Common myeloid progenitor, CD34-positive (primary cell): ENCODE measurements around the gene C11orf91.
"Not testable (repeated sequence)": the region's sequence is repeated elsewhere in the genome, so short reads cannot be mapped to it uniquely, and the experiment has no call there.

Experiments
- CTCF ChIA-PET: fragments of 350-600 bp; sonication (Branson Sonifier 250); formaldehyde crosslinking; loops from one replicate; lab custom pipeline; 2021; ENCODE audit warnings: antibody characterized with exemption; lab: Charles Lee
- POLR2A ChIA-PET: fragments of 350-600 bp; sonication (Branson Sonifier 250); formaldehyde crosslinking; loops from one replicate; lab custom pipeline; 2021; ENCODE audit warnings: antibody characterized with exemption; lab: Charles Lee
- DNase-seq, 3 donors: peaks; one replicate each; pipeline versions ENCODE4 v3.0.0 to v3.0.0-alpha.2; 2013
- H3K27ac ChIP-seq, 2 experiments: 1 replicate in 1 of 2; 2 replicates in 1 of 2; pipeline ENCODE4 v1.7.0; 2013; ENCODE audit warnings: inconsistent platforms in 2 of 2, low read length in 2 of 2, mild to moderate bottlenecking in 2 of 2, low read depth in 1 of 2, moderate library complexity in 1 of 2; ENCODE audit not compliant: severe bottlenecking in 2 of 2, insufficient read depth in 1 of 2, poor library complexity in 1 of 2
- H3K27me3 ChIP-seq, 5 experiments: replicated peaks in 2 of 5; 1 replicate in 3 of 5; 2 replicates in 2 of 5; pipeline versions ENCODE4 v1.6.1 to v1.7.0; 2013; ENCODE audit warnings: low read length in 4 of 5, mild to moderate bottlenecking in 2 of 5, moderate library complexity in 2 of 5, inconsistent platforms in 1 of 5; ENCODE audit not compliant: insufficient read depth in 5 of 5, control insufficient read depth in 4 of 5
- H3K36me3 ChIP-seq, 4 experiments: 1 replicate in 2 of 4; 2 replicates in 2 of 4; pipeline versions ENCODE4 v1.6.1 to v1.7.0; 2013; ENCODE audit warnings: low read length in 3 of 4, control low read depth in 1 of 4, mild to moderate bottlenecking in 1 of 4; ENCODE audit not compliant: control insufficient read depth in 4 of 4, insufficient read depth in 4 of 4
- H3K4me1 ChIP-seq, 4 experiments: 1 replicate in 3 of 4; 2 replicates in 1 of 4; pipeline versions ENCODE4 v1.6.1 to v1.7.1; 2013; ENCODE audit warnings: low read length in 3 of 4, mild to moderate bottlenecking in 3 of 4, control low read depth in 1 of 4, inconsistent platforms in 1 of 4, moderate library complexity in 1 of 4; ENCODE audit not compliant: control insufficient read depth in 4 of 4, insufficient read depth in 4 of 4; ENCODE audit errors: control extremely low read depth in 1 of 4
- H3K4me3 ChIP-seq, 7 experiments: 1 replicate in 4 of 7; 2 replicates in 3 of 7; pipeline versions ENCODE4 v1.5.1 to v1.7.0; 2013; ENCODE audit warnings: mild to moderate bottlenecking in 7 of 7, low read length in 6 of 7, moderate library complexity in 6 of 7, inconsistent platforms in 2 of 7, low read depth in 2 of 7, control low read depth in 1 of 7; ENCODE audit not compliant: insufficient read depth in 4 of 7, control insufficient read depth in 1 of 7; ENCODE audit errors: extremely low read depth in 1 of 7
- H3K9me3 ChIP-seq, 5 experiments: 1 replicate in 4 of 5; 2 replicates in 1 of 5; pipeline versions ENCODE4 v1.6.1 to v1.7.1; 2013; ENCODE audit warnings: low read length in 4 of 5, mild to moderate bottlenecking in 2 of 5, inconsistent platforms in 1 of 5, low read depth in 1 of 5, moderate library complexity in 1 of 5; ENCODE audit not compliant: control insufficient read depth in 4 of 5, insufficient read depth in 2 of 5; ENCODE audit errors: control extremely low read depth in 1 of 5
- WGBS: methylation state at CpG from one replicate; pipeline ENCODE4 v1.1.5; 2013; ENCODE audit not compliant: insufficient coverage; 5-methylcytosine and 5-hydroxymethylcytosine counted together

Gene C11orf91

DNA sequence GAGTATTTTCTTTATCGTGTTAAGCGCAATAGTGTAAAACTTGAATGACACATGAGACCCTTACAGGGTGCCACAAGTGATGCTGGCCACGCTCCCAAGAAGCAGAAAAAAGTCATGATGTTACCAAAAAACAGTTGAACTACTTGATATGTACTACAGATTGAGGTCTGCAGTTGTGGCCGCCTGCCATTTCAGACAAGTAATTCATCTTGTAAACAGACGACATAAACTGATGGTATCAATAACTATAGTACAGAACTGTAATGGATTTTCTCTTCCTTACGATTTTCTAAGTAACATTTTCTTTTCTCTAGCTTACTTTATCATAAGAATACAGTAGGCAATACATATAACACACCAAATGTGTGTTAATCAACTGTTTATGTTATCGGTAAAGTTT, 30.1 kb upstream of the C11orf91 start:
- Histone ChIP-seq H3K36me3 (peaks cover 0 to 10% (median 1%) of the 10 kb centered on the region in 4 experiments), H3K4me3 (no peak overlapping the region), H3K4me1 (peaks cover 7 to 44% (median 30%) of the 10 kb centered on the region in 4 experiments), H3K9me3 (no peaks in the 10 kb centered on the region), H3K27ac (no peak overlapping the region), H3K27me3 (no peaks in the 10 kb centered on the region)
- CTCF ChIA-PET = interaction anchor here (1.2 kb wide), 1 partner anchor 12 kb away, joined by 6 read pairs; no protein-coding TSS in a partner anchor
- 100% methylated on average over 1 of the region's 7 CpGs for WGBS
- DNase-seq = no peak
- POLR2A ChIA-PET = no interaction called here

DNA sequence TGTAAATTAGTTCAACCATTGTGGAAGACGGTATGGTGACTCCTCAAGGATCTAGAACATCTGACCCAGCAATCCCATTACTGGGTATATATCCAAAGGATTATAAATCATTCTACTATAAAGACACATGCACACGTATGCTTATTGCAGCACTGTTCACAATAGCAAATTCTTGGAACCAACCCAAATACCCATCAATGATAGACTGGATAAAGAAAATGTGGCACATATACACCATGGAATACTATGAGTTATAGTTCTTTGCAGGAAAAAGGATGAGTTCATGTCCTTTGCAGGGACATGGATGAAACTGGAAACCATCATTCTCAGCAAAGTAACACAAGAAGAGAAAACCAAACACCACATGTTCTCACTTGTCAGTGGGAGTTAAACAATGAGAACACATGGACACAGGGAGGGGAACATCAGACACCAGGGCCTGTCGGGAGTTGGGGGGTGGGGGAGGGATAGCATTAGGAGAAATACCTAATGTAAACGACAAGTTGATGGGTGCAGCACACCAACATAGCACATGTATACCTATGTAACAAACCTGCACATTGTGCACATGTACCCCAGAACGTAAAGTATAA, 28.5 kb upstream of the C11orf91 start:
- POLR2A ChIA-PET, H3K36me3 ChIP-seq, DNase-seq, H3K4me3 ChIP-seq, H3K9me3 ChIP-seq, CTCF ChIA-PET, H3K27me3 ChIP-seq, H3K27ac ChIP-seq: not testable (repeated sequence)
- 83% methylated on average over 1 of the region's 5 CpGs for WGBS
- H3K4me1 ChIP-seq = peaks cover 8 to 46% (median 28%) of the 10 kb centered on the region in 4 experiments

DNA sequence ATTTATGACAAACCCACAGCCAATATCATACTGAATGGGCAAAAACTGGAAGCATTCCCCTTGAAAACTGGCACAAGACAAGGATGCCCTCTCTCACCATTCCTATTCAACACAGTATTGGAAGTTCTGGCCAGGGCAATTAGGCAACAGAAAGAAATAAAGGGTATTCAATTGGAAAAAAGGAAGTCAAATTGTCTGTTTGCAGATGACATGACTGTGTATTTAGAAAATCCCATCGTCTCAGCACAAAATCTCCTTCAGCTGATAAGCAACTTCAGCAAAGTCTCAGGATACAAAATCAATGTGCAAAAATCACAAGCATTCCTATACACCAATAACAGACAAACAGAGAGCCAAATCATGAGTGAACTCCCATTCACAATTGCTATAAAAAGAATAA, 26.9 kb upstream of the C11orf91 start:
- H3K9me3 ChIP-seq, POLR2A ChIA-PET, H3K4me3 ChIP-seq, H3K36me3 ChIP-seq, H3K27me3 ChIP-seq, DNase-seq, H3K27ac ChIP-seq: not testable (repeated sequence)
- CTCF ChIA-PET = interaction anchor here (1.7 to 2.0 kb wide), 2 partner anchors 11 to 15 kb away, joined by 3 to 6 read pairs; no protein-coding TSS in a partner anchor
- no CpG with 5 or more reads among the region's 1 CpG for WGBS
- H3K4me1 ChIP-seq = peaks cover 6 to 49% (median 36%) of the 10 kb centered on the region in 4 experiments

DNA sequence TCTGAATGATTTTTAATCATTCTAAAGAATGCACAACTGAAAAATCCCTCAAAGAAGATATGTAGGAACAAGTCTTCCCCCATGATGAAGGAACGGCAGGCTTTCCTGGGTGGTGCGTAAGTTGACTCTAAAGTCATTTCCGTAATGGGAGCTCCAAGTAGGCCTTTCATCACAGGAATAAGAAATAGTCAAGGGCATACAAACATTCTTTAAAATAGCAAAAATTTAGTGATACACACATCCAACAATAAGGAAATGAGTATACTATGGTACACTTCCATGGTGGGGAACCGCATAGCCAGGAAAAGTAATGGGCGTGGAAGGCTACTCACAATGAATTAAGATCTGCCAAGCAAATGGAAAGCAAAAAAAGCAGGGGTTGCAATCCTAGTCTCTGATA, 24.9 kb upstream of the C11orf91 start:
- POLR2A ChIA-PET = no interaction called here

DNA sequence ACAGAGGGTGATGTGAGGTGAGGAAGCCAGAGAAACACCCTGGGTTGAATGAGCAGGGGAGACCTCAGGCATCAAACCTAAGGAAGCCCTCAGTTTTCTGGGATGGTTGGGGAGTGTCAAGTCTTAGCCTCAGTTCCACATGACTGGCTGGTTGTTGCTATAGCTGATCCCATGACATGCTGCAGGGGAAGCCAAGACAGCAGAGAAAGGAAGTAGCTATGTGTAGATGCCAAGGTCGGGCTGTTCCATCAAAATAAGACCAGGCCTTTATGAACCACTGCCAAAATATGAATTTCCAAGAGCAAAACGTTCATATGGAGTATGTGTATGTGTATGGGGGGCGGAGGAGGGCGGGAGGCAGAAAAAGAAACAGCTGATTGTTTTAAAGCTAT, 24.0 kb upstream of the C11orf91 start:
- peak in 2 of 3 donors; percentile 20 to 58 for DNase-seq
- H3K9me3 ChIP-seq = no peaks in the 10 kb centered on the region
- peaks cover 5 to 48% (median 31%) of the 10 kb centered on the region in 4 experiments for H3K4me1 ChIP-seq
- H3K4me3 ChIP-seq = no peak overlapping the region
- POLR2A ChIA-PET = interaction anchor here (2.3 kb wide), 1 partner anchor 9 kb away, joined by 6 read pairs; no protein-coding TSS in a partner anchor
- CTCF ChIA-PET = interaction anchor here (0.9 to 12.6 kb wide), 5 partner anchors 9 to 206 kb away, joined by 3 to 142 read pairs (median 14); partner anchors contain the start of gene CD59
- no peaks in the 10 kb centered on the region for H3K27me3 ChIP-seq
- peaks cover 2 to 22% (median 17%) of the 10 kb centered on the region in 4 experiments for H3K36me3 ChIP-seq
- 0% methylated on average over 1 of the region's 4 CpGs for WGBS
- peak overlapping the region in 1 of 2 experiments; percentile 28 for H3K27ac ChIP-seq

More for the DNA sequence above, 24.9 kb upstream of the C11orf91 start:
- WGBS = 62% methylated on average over 3 of the region's 5 CpGs
- no peak overlapping the region for H3K4me3 ChIP-seq
- peaks cover 0 to 16% (median 14%) of the 10 kb centered on the region in 4 experiments for H3K36me3 ChIP-seq
- no peaks in the 10 kb centered on the region for H3K27me3 ChIP-seq
- DNase-seq = no peak
- CTCF ChIA-PET = interaction anchor here (2.7 to 12.6 kb wide), 2 partner anchors 10 to 17 kb away, joined by 14 to 142 read pairs; partner anchors contain the start of gene CD59
- peaks cover 5 to 48% (median 31%) of the 10 kb centered on the region in 4 experiments for H3K4me1 ChIP-seq
- no peak overlapping the region for H3K27ac ChIP-seq
- H3K9me3 ChIP-seq = no peaks in the 10 kb centered on the region

DNA sequence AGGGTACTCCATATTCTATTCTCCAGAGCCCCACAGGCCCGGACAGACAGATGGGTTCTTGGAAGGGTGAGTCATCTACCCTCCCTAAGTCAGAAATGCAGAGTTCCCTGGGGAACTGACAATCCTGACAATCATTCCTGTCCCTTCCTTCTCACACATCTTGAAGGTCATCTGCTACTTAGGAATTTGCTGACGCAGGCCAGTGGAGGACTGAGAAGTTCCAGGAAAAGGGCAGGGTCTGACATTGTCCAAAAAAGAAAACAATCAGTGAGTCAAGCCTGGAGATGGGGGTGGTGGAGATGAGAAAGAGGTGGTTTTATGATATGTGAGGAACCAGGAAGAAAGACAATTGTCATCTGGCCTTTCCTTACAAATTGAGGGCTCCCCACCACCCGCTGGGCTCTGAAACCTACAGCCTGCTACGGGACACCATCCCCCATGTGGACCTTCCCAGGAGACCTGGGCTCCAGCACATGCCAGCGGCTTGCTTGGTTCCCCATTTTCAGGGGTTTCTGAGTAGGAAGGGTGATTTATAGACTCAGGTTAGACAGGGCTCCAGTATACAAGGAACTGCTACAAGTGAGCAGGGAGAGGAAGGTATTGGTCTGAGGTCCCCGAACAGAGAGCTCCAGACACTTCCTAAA, 22.7 kb upstream of the C11orf91 start:
- Histone ChIP-seq H3K4me3 (peak overlapping the region in 4 of 7 experiments; percentile 1 to 41 (median 18)), H3K36me3 (peaks cover 2 to 25% (median 22%) of the 10 kb centered on the region in 4 experiments), H3K27me3 (no peaks in the 10 kb centered on the region), H3K9me3 (no peaks in the 10 kb centered on the region), H3K27ac (peak overlapping the region in 1 of 2 experiments; percentile 28), H3K4me1 (peaks cover 5 to 48% (median 31%) of the 10 kb centered on the region in 4 experiments)
- DNase-seq = peak; percentile 54 to 88 (median 79)
- POLR2A ChIA-PET = interaction anchor here (1.0 to 2.3 kb wide), 2 partner anchors 10 kb away, joined by 3 to 6 read pairs; no protein-coding TSS in a partner anchor
- CTCF ChIA-PET = interaction anchor here (0.9 to 12.6 kb wide), 6 partner anchors 8 to 207 kb away, joined by 3 to 142 read pairs (median 10); partner anchors contain the start of gene CD59
- WGBS = 33% methylated on average over 3 of the region's 6 CpGs
